Kasumi-1 (cell line): ENCODE results near the gene TLR2.
A peak's percentile ranks its signal among the peaks of the same experiment; 100 is the strongest.
"Not testable (repeated sequence)": the region's sequence is repeated elsewhere in the genome, so short reads cannot be mapped to it uniquely, and the experiment has no call there.

Experiments used
- DNase-seq, 2 experiments: peaks; one replicate each; lab custom pipeline; 2025; lab: John Stamatoyannopoulos, UW

The TLR2 gene

DNA sequence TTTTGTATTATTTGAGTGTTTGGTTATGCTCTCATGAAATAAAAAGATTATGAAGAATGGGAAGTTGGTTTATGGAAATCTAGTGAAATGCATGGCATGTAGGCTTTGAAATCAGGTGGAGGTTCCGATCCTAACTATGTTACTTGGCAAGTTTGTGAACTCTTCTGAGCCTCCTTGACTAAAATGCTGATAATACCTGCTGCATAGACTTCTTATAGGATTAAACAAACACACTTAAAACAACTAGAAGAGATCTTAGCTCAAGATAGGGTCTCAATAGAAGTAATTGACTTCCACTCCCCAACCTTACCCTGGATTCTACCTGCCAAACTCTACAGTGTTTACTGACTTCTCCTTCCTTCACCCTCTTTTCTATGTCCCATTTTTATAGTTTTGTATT, 22.2 kb upstream of the TLR2 start:
- DNase-seq = no peak

GRCh38 chr4:153663667-153664066, 20.4 kb upstream of the TLR2 start:
- no peak for DNase-seq

DNA sequence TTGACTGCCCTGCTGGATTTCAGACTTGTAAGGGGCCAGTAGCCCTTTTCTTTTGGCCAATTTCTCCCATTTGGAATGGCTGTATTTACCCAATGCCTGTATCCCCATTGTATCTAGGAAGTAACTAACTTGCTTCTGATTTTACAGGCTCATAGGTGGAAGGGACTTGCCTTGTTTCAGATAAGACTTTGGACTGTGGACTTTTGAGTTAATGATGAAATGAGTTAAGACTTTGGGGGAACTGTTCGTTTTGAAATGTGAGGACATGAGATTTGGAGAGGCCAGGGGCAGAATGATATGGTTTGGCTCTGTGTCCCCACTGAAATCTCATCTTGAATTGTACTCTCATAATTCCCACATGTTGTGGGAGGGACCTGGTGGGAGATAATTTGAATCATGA, 17.6 kb upstream of the TLR2 start:
- DNase-seq = not testable (repeated sequence)

- DNase-seq = no peak
Observed at GRCh38 chr4:153668647-153669046, 15.4 kb upstream of the TLR2 start.

DNA sequence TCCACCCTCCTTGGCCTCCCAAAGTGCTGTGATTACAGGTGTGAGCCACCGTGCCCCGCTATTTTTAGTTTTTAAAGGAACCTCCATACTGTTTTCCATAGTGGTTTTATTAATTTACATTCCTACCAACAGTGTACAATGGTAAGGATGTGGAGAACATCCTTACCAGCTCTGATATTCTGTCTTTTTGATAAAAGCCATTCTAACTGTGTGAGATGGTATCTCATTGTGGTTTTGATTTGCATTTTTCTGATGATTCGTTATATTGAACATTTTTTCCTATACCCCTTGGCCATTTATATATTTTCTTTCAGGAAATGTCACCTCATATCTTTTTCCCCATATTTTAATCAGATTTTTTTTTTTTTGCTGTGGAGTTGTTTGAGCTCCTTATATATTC, 14.2 kb upstream of the TLR2 start:
- DNase-seq = no peak

- no peak for DNase-seq
Observed at GRCh38 chr4:153676486-153676885, 7.6 kb upstream of the TLR2 start.

- no peak for DNase-seq
Observed at GRCh38 chr4:153676984-153677383, 7.1 kb upstream of the TLR2 start.

DNA sequence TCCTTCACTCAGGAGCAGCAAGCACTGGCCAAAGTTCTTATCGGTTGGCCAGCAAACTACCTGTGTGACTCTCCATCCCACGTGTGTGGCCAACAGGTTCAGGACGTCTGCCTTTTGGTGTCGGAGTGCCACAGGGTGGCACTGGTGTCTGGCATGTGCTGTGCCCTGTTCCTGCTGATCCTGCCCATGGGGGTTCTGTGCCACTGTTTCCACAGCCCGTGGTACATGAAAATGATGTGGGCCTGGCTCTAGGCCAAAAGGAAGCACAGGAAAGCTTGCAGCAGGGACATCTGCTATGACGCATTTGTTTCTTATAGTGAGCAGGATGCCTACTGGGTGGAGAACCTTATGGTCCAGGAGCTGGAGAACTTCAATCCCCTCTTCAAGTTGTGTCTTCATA, 4.6 kb upstream of the TLR2 start:
- no peak for DNase-seq

- DNase-seq = no peak
Observed at GRCh38 chr4:153683763-153684181, 308 bp upstream of the TLR2 start.

DNA sequence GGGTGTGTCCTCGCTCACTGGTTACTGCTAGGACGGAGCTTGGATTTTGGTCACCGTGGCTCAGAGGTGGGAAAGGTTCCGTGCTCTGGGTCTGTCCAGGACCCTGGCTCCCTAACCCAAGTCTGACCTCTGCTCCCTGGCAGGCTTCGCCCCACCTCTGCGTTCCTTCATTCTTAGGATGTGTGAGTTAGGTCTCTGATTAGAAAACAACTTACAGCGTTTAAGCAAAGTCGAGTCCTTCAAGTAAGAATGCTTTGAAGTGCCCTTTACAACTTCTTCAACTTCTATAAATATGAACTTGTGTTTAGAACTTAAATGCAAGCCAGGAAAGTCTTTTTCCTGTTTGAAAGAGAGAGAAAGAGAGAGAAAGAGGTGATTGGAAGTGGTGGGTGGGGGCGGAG, 891 bp downstream of the TLR2 start:
- DNase-seq = no peak

DNA sequence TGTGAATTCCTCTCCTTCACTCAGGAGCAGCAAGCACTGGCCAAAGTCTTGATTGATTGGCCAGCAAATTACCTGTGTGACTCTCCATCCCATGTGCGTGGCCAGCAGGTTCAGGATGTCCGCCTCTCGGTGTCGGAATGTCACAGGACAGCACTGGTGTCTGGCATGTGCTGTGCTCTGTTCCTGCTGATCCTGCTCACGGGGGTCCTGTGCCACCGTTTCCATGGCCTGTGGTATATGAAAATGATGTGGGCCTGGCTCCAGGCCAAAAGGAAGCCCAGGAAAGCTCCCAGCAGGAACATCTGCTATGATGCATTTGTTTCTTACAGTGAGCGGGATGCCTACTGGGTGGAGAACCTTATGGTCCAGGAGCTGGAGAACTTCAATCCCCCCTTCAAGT, 20.4 kb downstream of the TLR2 start:
- DNase-seq = no peak

GRCh38 chr4:153705743-153706468, 21.8 kb downstream of the TLR2 start:
- peak; percentile 43 to 50 for DNase-seq

DNA sequence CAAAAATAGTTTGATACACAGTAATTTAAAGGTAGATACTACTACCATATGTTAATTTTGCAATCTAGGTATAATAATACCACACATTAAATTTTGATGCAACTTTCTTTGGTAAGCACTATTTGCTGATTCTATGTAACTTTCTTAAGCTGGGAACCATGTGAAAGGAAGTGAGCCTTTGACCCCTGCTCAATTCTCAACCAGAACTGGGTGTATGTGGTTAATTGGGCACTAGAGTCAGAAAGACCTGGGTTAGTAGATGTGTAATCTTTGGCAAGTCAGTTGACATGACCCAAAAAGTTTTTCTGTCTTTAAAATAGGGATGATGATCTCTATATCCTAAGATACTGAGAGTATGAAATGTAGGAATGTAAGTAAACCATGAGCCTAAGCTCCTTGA, 22.4 kb downstream of the TLR2 start:
- no peak for DNase-seq

DNA sequence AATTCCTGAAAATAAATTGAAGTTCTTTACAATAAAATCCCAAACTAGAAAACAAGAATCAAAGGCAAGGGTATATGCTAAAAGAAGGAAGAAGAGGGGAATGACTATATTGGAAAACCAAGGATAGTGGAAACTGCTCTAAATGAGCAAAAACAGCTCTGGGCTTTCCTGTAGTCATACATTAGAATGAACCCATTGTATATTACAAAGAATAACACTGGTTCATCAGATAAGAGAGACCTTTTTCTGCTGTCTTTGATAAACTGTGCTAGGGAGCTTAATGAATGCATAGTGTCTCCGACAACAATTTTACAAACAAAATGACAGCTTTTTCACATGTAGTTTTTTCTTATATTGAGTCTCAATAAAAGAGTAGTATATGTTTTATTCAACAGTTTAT, 26.6 kb downstream of the TLR2 start:
- no peak for DNase-seq

DNA sequence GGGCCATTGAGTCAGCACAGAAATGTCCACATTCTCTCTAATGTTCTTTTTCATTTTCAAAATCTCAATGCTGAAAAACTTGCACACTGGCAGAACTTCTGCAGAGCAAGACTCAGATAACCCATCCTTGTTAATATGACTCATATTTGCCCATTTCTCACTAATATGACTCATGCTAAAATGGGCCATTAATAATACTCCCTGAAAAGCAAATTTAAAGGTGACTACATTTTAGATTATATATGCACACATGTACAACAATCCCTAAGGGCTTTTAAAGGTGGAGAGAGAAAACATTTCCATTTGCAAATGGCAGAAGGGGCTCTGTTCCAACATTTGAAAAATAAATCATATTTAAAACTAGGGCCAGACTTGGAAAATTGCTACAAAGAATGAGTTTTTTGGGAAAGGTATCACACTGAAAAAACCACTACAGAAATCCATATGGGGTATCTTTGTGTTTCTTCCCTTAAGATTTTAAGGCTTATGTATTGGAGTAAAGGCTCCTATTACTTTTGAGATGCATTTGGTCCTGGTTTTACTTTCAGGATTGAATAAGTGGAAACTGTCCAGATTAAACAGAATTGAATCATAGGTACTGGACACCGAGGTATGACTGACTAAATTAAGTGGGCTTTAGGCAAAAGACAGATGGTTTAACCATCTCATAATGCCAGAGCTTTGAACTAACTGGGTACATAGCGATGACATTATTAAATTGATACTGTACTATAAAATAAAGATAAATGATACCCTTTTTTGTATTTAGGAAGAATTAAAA, 30.0 kb downstream of the TLR2 start:
- DNase-seq = no peak

DNA sequence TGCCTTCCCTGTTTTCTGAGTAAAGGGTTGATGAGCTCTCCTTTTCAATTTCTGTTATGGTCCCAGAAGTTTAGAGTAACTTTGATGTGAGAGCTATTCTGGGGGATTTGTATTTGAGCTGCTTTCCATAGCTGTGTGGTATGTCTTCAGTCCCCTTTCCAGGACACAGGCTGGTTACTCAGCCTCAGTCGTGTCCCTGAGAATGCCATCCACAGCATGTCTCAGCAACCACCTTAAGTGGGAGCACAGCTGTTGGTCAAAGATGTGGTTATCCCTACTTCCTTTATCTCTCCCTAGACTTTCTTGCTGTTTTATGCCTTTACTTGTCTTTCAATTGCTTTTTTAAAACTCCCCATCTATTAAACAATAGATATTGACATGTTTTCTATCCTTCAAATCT, 38.0 kb downstream of the TLR2 start:
- no peak for DNase-seq

GRCh38 chr4:153724606-153725005, 40.5 kb downstream of the TLR2 start:
- DNase-seq = no peak

DNA sequence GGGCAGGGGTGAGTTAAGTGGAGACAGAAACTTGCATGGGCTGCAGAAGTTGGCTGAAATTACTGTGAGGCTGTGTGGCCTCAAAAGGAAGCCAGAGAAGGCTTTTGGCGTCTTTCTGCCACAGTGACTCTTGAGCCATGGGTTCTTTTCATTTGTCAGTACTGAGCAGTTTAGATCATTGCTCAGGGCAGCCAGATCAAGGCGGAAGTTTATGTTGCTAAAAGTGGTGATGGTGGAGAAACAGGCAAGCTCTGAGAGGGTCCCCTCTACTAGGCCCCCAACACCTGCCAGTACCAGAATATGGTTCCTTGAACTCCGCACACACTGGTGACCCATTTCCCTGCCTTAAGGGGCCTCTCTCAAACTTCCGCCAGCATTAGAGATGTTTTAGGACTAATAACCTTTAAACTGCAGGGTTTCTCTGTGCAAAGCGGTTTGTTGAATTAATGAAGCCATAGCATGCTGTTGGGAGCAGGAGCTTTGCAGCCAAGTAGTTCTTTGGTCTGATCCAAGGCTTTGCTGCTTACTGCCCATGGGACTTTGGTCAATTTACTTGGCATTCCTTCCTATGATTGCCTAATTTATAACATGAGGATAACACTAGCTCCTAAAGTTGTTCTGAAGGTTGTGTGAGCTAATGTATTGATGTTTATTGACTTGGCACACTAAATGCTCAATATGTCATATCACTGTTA, 41.2 kb downstream of the TLR2 start:
- no peak for DNase-seq

DNA sequence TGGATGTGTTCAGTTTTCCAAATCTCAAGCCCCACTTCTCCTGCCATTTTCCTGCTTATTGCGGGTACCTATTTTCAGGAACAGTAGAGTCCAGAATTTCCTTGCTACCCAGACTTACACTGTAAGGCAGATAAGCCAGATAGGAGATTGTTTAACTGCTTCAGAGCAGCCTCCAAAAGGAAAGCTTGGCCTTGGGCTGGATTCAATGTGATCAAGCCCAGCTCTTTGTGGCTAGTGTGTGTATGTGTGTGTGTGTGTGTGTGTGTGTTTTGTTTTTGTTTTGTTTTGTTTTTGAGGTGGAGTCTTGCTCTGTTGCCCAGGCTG, 41.7 kb downstream of the TLR2 start:
- DNase-seq = no peak

- peak; percentile 51 to 72 for DNase-seq
Observed at GRCh38 chr4:153728151-153728550, 44.1 kb downstream of the TLR2 start.

- peak; percentile 54 to 59 for DNase-seq
Observed at GRCh38 chr4:153728660-153729059, 44.6 kb downstream of the TLR2 start.

DNA sequence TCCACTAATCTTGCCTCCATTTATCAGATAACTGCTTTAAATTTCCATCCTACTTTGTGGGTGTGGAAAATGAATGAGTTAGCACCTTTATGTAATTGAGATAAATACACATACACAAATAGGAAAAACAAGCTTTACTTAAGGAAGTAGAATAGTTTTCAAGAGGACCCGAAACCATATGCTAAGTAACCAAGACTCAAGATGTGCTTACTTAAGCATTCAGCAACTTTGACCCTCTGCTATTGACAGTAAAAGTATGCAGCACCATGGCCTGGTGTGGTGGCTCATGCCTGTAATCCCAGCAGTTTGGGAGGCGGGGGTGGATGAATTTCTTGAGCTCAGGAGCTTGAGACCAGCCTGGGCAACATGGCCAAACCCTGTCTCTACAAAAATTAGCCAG, 45.8 kb downstream of the TLR2 start:
- no peak for DNase-seq

DNA sequence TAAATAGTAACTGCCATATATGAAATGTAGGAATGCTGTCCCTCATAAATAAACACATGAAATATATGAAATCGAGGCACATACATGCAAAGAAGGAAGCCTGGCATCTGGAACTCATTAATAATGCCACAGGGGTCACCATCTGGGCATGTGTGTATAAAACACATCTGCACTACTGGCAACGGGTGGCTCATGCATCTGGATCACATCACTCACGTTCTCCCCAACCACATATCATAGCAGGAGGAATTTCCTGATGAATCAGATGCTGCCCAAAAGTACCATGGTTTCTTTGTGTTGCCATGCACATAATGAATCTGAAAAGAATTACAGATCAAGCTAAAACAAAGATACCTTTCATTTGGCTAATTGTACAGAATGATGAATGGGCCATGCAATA, 47.2 kb downstream of the TLR2 start:
- DNase-seq = peak; percentile 18 to 51
